Osteocyte (in vitro differentiated cells): Measurements from ENCODE around the gene ROBO3. TPM values are rescaled to one million over a fixed set of nuclear protein-coding genes. Genes with fewer than 3 reads are reported as not detected.
A peak's percentile ranks its signal among the peaks of the same experiment; 100 is the strongest.

Experiments
- DNase-seq: peaks from one replicate; pipeline ENCODE4 v3.0.0; 2021; ENCODE audit warnings: mixed read lengths; ENCODE audit not compliant: unreplicated experiment; ENCODE audit errors: extremely low spot score
- H3K27ac Mint-ChIP-seq: one replicate; pipeline ENCODE4 v1.8.0; 2021; ENCODE audit warnings: mild to moderate bottlenecking, mixed read lengths; ENCODE audit not compliant: unreplicated experiment
- H3K27me3 Mint-ChIP-seq: one replicate; pipeline ENCODE4 v1.8.0; 2021; ENCODE audit warnings: mixed read lengths; ENCODE audit not compliant: unreplicated experiment
- H3K36me3 Mint-ChIP-seq: one replicate; pipeline ENCODE4 v1.8.0; 2021; ENCODE audit warnings: mixed read lengths; ENCODE audit not compliant: unreplicated experiment
- H3K4me1 Mint-ChIP-seq: one replicate; pipeline ENCODE4 v1.8.0; 2021; ENCODE audit warnings: mixed read lengths; ENCODE audit not compliant: unreplicated experiment
- H3K4me3 Mint-ChIP-seq: one replicate; pipeline ENCODE4 v1.8.0; 2021; ENCODE audit warnings: mild to moderate bottlenecking, moderate library complexity, mixed read lengths; ENCODE audit not compliant: unreplicated experiment
- H3K9me3 Mint-ChIP-seq: one replicate; pipeline ENCODE4 v1.8.0; 2021; ENCODE audit warnings: mixed read lengths; ENCODE audit not compliant: unreplicated experiment
- total RNA-seq: library from RNA; stranded (reverse); gene quantifications from 2 replicates; pipeline ENCODE4 v1.2.1, GENCODE V29; 2021
- TF ChIP-seq, protein P1 (sequence below): fragments of 200-600 bp; sonication (generic); IDR thresholded peaks from 2 replicates; pipeline ENCODE4 v1.5.0; 2021; ENCODE audit warnings: antibody characterized with exemption, mild to moderate bottlenecking, moderate library complexity

ROBO3 gene
- total RNA-seq, 1 donor from 2014 or later = 14.5 TPM

DNA sequence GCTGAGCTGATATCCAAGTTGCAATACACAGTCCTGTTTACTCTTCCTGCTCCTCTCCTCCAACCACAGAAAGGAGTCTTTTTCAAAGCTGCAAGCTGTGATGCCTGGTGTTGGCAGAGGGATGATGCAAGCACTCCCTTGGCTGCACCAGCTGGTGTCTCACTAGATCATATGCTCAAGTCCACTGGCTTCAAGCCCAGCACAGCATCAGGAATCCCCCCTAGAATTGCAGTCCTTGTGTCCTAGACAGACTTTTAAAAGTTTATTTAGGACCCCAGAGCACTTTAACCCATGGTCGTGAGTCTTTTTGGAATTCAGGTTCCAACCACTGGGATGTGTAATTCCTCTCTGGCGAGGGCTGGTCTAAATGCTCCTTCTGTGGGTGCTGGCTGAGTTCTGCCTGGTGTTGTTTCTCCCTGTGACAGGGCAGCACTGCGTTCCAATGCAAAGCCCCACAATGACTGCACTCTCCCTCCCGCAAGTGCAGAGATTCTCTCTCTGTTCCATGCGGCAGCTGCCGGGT lies 51.9 kb downstream of the ROBO3 start:
- H3K27ac Mint-ChIP-seq = no peak overlapping the region
- no peaks in the 10 kb centered on the region for H3K27me3 Mint-ChIP-seq

DNA sequence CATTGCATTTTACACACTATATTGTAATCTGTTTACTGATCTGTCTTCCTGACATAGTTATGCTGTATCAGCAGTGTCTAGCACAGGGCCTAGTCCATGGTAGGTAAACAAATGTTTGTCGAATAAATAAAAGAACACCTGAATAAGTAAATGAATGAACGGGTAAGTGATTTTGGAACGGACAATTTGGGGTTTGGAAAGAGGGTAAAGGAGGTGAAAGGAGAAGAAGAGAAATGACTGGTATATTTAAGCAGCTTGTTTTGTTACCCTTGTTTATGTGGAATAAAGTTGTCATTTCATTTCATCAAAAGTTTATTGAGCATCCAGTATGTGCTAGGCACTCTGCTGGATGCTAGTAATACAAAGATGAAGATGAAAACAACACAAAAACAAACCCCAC lies 53.7 kb downstream of the ROBO3 start, which contains the start of gene HEPN1:
TSS of gene HEPN1 (plus strand) at position 301 of the 400 bp plus-strand sequence.
- peaks cover 11% of the 10 kb centered on the region for H3K9me3 Mint-ChIP-seq
- peaks cover 3% of the 10 kb centered on the region for H3K27me3 Mint-ChIP-seq
- no peak within 1 kb of the TSS for H3K4me3 Mint-ChIP-seq
- DNase-seq = no peak
- H3K27ac Mint-ChIP-seq = no peak within 1 kb of the TSS
- H3K36me3 Mint-ChIP-seq = no peaks in the 10 kb centered on the region
- TF ChIP-seq, protein P1, sequence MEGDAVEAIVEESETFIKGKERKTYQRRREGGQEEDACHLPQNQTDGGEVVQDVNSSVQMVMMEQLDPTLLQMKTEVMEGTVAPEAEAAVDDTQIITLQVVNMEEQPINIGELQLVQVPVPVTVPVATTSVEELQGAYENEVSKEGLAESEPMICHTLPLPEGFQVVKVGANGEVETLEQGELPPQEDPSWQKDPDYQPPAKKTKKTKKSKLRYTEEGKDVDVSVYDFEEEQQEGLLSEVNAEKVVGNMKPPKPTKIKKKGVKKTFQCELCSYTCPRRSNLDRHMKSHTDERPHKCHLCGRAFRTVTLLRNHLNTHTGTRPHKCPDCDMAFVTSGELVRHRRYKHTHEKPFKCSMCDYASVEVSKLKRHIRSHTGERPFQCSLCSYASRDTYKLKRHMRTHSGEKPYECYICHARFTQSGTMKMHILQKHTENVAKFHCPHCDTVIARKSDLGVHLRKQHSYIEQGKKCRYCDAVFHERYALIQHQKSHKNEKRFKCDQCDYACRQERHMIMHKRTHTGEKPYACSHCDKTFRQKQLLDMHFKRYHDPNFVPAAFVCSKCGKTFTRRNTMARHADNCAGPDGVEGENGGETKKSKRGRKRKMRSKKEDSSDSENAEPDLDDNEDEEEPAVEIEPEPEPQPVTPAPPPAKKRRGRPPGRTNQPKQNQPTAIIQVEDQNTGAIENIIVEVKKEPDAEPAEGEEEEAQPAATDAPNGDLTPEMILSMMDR = no peak
- H3K4me1 Mint-ChIP-seq = peaks cover 4% of the 10 kb centered on the region

More for the DNA sequence above, 51.9 kb downstream of the ROBO3 start:
- peaks cover 4% of the 10 kb centered on the region for H3K4me1 Mint-ChIP-seq
- DNase-seq = peak; percentile 62
- peaks cover 11% of the 10 kb centered on the region for H3K9me3 Mint-ChIP-seq
- TF ChIP-seq, protein P1 = no peak
- H3K4me3 Mint-ChIP-seq = no peak overlapping the region
- no peaks in the 10 kb centered on the region for H3K36me3 Mint-ChIP-seq

DNA sequence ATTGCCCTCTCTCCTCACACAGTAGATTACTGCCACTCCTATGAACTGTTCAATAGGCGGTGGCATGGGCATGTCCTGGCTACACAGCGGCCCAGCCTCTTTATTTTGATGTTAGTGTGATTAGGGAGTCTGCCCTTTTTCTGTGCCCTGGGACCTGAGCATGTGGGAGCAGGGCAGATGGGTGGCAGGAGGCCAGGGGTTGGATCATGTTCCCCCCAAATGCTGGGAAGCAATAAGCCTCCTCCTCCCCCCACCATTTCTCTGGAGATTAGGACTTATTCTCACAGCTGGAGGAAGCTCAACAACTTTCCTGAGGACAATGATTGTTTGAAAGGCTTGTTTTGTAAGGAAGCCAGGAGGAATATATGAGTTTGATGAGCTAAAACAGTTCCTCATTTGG lies 54.7 kb downstream of the ROBO3 start:
- DNase-seq = no peak
- Mint-ChIP-seq H3K9me3 (peaks cover 7% of the 10 kb centered on the region), H3K4me1 (peaks cover 4% of the 10 kb centered on the region), H3K27ac (no peak overlapping the region), H3K4me3 (no peak overlapping the region), H3K27me3 (peaks cover 3% of the 10 kb centered on the region), H3K36me3 (no peaks in the 10 kb centered on the region)
- TF ChIP-seq, protein P1 = no peak

DNA sequence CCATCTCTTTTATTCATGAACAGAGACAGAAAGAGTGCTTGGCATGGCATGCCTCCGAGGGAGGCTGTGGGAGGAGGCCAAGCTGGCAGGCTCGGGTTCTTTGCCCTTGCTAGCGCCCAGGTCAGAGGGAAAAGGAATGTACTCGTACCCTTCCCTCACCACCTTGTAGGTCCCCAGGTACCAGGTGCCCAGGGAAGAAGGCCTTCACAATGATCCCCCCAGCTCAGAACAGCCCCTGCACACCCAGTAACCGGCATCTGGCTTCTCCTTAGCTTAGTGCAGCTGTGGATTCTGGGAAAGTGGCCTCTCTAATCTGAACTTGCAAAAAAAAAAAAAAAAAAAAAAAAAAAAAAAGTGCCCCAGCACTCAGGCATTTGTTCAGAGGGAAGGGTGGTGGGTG lies 55.1 kb downstream of the ROBO3 start:
- Mint-ChIP-seq H3K27me3 (peaks cover 3% of the 10 kb centered on the region), H3K27ac (peak overlapping the region; percentile 13)

DNA sequence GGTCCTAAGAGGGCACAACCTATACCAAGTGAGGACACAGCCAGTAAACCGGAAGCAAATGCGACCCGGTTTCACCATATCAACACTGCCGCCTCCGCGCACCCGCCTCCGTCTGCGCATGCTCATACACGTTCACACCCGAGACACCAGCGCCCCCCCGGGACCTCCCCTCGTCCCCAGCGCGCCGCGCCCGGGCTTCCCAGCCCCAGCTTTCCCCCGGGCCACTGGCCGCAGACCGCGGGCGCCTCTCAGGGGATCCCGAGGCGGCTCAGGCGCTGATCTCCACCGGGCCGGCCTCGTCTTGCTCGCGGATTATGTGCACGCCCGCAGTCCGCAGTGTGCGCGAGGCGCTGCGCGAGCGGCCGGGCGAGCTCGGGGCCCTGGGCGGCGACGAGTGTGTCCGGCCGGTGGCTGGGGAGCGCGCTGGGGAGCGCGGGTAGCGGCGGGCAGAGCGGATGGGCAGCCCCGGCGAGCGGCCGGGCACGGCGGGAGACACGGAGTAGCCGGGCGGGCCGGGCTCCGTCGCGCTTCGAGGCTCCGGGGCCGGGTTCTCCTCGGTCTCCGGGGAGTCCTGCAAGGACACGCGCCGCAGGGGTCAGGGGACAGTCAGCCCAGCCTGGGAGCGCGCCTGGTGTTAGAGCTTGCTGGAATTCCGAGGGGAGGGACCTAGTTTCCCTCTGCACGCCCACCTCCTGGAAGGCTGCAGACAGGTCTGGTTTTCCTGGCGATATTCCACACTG lies 55.8 kb downstream of the ROBO3 start:
- Mint-ChIP-seq H3K27ac (peak overlapping the region; percentile 13), H3K36me3 (no peaks in the 10 kb centered on the region), H3K4me1 (peaks cover 4% of the 10 kb centered on the region), H3K27me3 (peaks cover 3% of the 10 kb centered on the region), H3K9me3 (no peaks in the 10 kb centered on the region), H3K4me3 (peak overlapping the region; percentile 69)
- DNase-seq = peak; percentile 93
- TF ChIP-seq, protein P1 = no peak

More for the DNA sequence above, 55.1 kb downstream of the ROBO3 start:
- Mint-ChIP-seq H3K4me3 (peak overlapping the region; percentile 69), H3K9me3 (peaks cover 3% of the 10 kb centered on the region), H3K36me3 (no peaks in the 10 kb centered on the region), H3K4me1 (peaks cover 4% of the 10 kb centered on the region)
- peak; percentile 42 for DNase-seq
- TF ChIP-seq, protein P1 = no peak
